WI38 (cell line): ENCODE results near the gene OTUB2.

Source experiments
- H3K4me3 ChIP-seq: 2 replicates; pipeline ENCODE4 v1.5.1; 2011; ENCODE audit warnings: low read depth, mild to moderate bottlenecking, control low read depth, low read length
- TF ChIP-seq, protein P1 (sequence below): IDR thresholded peaks from 2 replicates; pipeline ENCODE4 v1.5.1; 2012; ENCODE audit warnings: low read depth, mild to moderate bottlenecking, control low read depth, low read length

Gene OTUB2

DNA sequence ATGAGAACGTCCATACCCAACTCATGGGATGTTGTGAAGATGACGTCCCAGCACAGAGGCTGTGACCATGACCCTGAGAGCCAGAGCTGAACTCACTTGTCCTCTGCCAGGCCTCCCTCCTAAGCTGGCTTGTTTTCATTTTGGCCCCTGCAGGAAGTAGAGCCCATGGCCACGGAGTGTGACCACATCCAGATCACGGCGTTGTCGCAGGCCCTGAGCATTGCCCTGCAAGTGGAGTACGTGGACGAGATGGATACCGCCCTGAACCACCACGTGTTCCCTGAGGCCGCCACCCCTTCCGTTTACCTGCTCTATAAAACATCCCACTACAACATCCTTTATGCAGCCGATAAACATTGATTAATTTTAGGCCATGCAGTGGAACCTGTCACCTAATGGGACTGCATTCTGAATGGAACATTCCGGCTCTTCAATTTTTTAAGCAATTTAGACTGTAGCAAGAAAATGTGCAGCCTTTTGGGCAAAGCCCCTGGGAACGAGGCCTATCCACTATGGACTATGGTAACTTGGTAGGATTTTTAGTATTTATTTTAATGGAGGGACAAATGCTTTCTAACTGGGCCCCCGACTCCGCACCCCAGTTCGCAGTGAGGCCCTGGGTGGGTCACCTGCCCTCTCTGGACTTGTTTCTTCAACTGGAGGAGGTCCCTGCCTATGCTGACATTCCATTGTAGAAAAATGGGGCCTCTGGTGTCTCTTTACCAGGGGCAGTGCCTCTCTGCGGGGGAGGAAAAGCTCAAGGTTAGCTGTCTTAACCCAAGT lies 19.6 kb downstream of the OTUB2 start:
- H3K4me3 ChIP-seq, result no peak overlapping the region
- TF ChIP-seq, protein P1, sequence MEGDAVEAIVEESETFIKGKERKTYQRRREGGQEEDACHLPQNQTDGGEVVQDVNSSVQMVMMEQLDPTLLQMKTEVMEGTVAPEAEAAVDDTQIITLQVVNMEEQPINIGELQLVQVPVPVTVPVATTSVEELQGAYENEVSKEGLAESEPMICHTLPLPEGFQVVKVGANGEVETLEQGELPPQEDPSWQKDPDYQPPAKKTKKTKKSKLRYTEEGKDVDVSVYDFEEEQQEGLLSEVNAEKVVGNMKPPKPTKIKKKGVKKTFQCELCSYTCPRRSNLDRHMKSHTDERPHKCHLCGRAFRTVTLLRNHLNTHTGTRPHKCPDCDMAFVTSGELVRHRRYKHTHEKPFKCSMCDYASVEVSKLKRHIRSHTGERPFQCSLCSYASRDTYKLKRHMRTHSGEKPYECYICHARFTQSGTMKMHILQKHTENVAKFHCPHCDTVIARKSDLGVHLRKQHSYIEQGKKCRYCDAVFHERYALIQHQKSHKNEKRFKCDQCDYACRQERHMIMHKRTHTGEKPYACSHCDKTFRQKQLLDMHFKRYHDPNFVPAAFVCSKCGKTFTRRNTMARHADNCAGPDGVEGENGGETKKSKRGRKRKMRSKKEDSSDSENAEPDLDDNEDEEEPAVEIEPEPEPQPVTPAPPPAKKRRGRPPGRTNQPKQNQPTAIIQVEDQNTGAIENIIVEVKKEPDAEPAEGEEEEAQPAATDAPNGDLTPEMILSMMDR, result no peak

DNA sequence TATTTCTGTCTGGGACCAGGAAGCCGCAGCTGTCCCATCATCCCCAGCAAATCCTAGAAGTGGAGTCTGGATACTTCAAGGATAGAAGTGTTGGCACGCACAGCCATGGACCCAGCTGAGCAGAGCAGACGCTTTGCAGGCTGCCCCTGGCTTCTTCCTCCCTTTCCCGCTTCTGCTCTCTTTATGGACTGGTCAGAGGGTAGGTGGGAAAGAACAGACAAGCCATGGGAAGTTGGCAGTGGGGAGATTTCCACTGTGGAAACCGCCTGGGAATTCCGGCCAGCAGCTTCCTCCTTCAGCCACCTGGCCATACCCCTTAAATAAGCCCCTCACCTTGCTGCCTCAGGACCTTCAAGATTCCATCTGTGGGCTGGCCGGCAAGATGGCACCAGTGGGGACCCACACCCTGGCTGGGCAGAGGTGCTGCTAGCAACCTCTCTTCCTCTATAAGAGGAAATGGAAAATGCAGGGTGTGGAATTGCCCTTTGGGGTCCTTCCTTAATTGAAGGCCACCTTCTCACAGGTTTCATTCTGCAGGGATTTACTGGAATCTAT lies 20.6 kb downstream of the OTUB2 start:
- TF ChIP-seq, protein P1, result no peak
- no peak overlapping the region for H3K4me3 ChIP-seq

DNA sequence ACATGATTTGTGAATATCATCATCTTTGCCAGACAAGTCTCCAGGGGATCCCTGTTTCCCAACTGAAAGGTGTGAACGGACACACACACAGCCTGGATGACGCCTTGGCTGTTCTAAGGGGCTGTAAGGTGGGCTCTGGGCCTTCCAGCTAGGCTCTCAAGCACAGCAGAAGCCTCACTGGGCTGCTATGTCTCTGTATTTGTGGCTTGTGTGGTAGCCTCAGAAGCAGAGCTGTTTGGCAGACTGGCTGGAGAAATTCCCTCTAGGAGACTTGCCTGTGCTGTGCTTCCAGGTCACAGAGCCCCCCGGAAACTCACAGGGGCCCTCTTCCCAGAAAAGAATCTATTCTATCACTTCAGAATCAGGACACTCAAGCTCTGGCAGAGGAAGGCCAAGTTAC lies 21.4 kb downstream of the OTUB2 start:
- no peak overlapping the region for H3K4me3 ChIP-seq
- TF ChIP-seq, protein P1, result no peak

DNA sequence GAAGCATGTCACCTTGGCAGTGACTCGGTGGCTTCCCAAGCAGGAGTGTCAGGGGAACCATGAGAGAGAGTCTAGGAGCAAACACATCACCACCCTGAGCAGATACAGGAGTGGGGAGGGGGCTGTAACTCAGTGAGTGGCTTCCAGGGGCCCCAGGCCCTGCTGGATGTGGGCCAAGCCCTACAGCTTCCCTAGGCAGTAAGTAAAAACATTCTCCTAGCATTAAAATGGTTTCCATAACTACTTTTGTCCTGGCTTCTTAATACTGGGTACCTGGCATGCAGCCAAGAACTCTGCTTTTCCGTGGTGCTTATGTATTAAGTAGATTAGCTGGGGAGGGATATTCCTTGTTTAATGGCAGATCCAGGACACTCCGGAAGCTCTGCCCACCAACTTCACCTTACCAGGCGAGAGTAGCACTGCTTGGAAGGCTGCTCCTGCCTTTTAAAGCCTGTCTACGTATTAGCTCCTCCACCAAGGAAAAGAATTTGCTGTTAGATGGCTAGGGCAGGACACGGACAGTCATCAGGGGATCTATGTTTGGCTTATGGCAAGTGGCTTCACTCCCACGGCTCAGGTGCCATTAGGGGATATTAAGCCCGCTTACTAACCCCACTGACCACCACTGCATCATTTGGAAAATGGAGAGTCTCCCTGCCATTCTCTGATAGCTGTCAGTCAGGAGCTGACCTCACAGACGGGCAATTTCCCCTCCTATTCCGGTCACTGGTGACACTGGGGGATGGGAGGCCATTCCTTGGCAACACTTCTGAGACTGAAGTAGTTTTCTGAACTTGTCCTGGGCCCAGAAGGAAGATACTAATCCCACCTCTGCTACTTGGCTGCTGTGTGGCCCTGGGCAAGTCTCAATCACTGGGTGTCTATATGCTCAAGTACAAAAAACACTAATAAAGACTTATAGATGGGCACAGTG lies 22.8 kb downstream of the OTUB2 start:
- H3K4me3 ChIP-seq, result no peak overlapping the region
- TF ChIP-seq, protein P1, result no peak

DNA sequence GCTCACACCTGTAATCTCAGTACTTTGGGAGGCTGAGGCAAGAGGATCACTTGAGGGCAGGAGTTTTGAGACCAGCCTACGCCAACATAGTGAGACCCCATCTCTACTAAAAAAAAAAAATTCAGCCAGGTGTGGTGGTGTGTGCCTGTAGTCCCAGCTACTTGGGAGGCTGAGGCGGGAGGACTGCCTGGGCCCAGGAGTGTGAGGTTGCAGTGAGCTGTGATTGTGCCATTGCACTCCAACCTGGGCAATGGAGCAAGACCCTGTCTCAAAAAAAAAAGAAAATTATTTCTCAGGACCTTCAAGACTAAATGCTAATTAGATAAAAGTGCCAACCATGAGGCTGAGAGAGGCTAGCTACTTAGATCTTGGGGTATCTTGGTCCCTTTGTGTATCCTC lies 23.5 kb downstream of the OTUB2 start:
- H3K4me3 ChIP-seq, result no peak overlapping the region
- TF ChIP-seq, protein P1, result no peak

DNA sequence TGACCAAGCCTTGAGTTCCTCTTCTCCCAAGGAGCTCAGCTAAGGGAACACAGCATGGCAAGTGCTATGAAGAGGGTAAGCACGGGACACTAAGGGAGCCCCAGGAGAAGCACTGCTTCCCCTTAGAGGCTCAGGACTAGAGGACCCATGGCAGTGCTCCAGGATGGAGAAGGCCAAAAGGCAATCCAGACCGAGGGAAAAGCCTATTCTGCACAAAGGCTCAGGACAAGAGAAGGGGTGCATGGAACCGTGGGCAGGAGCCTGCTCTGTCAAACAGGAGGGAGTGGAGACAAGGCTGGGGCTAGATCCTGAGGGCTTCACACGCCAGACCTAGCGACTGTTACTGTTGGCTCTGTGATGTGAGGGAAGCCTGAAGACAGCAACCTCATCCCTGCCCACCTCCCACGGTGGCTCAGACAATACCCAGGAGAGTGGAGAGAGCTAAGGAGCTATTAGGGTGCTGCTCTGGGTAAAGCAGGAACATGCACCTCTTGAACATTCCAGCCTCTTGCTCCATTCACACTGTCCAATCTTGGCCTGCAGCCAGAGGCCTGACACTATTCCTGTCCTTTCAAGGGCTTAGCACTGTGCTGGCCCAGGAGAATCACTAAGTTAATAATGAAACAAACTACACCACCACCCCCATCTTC lies 24.2 kb downstream of the OTUB2 start:
- TF ChIP-seq, protein P1, result no peak
- no peak overlapping the region for H3K4me3 ChIP-seq
